K562 (cell line): ENCODE data around the gene NDFIP1. TPM values are rescaled to one million over a fixed set of nuclear protein-coding genes. Genes with fewer than 3 reads are reported as not detected.

Source experiments
- ARID1B ChIP-seq: fragments of 450-650 bp; IDR thresholded peaks from 2 replicates; pipeline ENCODE4 v1.6.1; 2016; ENCODE audit warnings: antibody characterized with exemption, mild to moderate bottlenecking, inconsistent platforms
- BCL6 ChIP-seq: fragments of 250-450 bp; sonication (Bioruptor Pico); IDR thresholded peaks from 2 replicates; pipeline ENCODE4 v1.4.0; 2020
- CBFB ChIP-seq: sonication (generic); formaldehyde crosslinking; IDR thresholded peaks from 2 replicates; pipeline ENCODE4 v1.4.0; 2020; ENCODE audit warnings: mild to moderate bottlenecking, missing genetic modification reagents
- CBX3 ChIP-seq, 2 experiments: IDR thresholded peaks; 1 replicate in 1 of 2; 2 replicates in 1 of 2; pipeline ENCODE4 v1.6.1; 2012; ENCODE audit warnings: inconsistent platforms in 2 of 2, low read length in 2 of 2, borderline replicate concordance in 1 of 2, control low read depth in 1 of 2
- CREB1 ChIP-seq, 2 experiments: sonication (generic) in 1 of 2; formaldehyde crosslinking in 1 of 2; IDR thresholded peaks; 2 replicates each; pipeline versions ENCODE4 v1.6.1 to v1.8.0; 2012 to 2022; ENCODE audit warnings: inconsistent platforms in 1 of 2, mild to moderate bottlenecking in 1 of 2, missing genetic modification reagents in 1 of 2, moderate library complexity in 1 of 2
- GATA2 ChIP-seq: sonication (generic); formaldehyde crosslinking; IDR thresholded peaks from 2 replicates; pipeline ENCODE4 v1.4.0; 2020; ENCODE audit warnings: mild to moderate bottlenecking, missing genetic modification reagents
- KLF1 ChIP-seq: fragments of 450-650 bp; IDR thresholded peaks from 2 replicates; pipeline ENCODE4 v1.6.1; 2016; ENCODE audit warnings: missing genetic modification characterization, missing compliant biosample characterization
- KLF16 ChIP-seq: IDR thresholded peaks from 2 replicates; pipeline ENCODE4 v1.6.1; 2016; ENCODE audit warnings: antibody characterized with exemption
- NUFIP1 ChIP-seq: fragments of 450-650 bp; IDR thresholded peaks from 2 replicates; pipeline ENCODE4 v1.6.1; 2018; ENCODE audit not compliant: partially characterized antibody
- RBM14 ChIP-seq: fragments of 200-400 bp; formaldehyde crosslinking; IDR thresholded peaks from 2 replicates; pipeline ENCODE4 v1.6.1; 2018; ENCODE audit warnings: low read depth, mild to moderate bottlenecking, low read length, moderate library complexity, borderline replicate concordance; ENCODE audit not compliant: insufficient read depth
- RBM25 ChIP-seq: fragments of 200-400 bp; formaldehyde crosslinking; IDR thresholded peaks from 2 replicates; pipeline ENCODE4 v1.6.1; 2018; ENCODE audit warnings: low read length, low read depth, moderate library complexity; ENCODE audit not compliant: severe bottlenecking
- SIX5 ChIP-seq, 2 experiments: IDR thresholded peaks; 2 replicates each; pipeline ENCODE4 v1.6.1; 2011; ENCODE audit warnings: low read length in 2 of 2, borderline replicate concordance in 1 of 2, low read depth in 1 of 2, mild to moderate bottlenecking in 1 of 2, moderate library complexity in 1 of 2; ENCODE audit not compliant: insufficient read depth in 1 of 2
- SMARCA5 ChIP-seq: fragments of 450-650 bp; IDR thresholded peaks from 2 replicates; pipeline ENCODE4 v1.6.1; 2016
- TAL1 ChIP-seq: fragments of 450-650 bp; IDR thresholded peaks from 2 replicates; pipeline ENCODE4 v1.6.1; 2016; ENCODE audit warnings: mild to moderate bottlenecking
- TCF3 ChIP-seq: sonication (generic); formaldehyde crosslinking; IDR thresholded peaks from 2 replicates; pipeline ENCODE4 v1.4.0; 2020; ENCODE audit warnings: mild to moderate bottlenecking, missing genetic modification reagents
- U2AF2 ChIP-seq: fragments of 200-400 bp; formaldehyde crosslinking; optimal IDR thresholded peaks from 2 replicates; pipeline ENCODE3; 2017; ENCODE audit warnings: low read depth, mild to moderate bottlenecking, low read length
- ZNF133 ChIP-seq: fragments of 250-450 bp; sonication (Bioruptor Pico); IDR thresholded peaks from 2 replicates; pipeline ENCODE4 v1.4.0; 2020; ENCODE audit warnings: mild to moderate bottlenecking
- ZNF253 ChIP-seq: fragments of 250-450 bp; sonication (Bioruptor Pico); conservative IDR thresholded peaks from 2 replicates; pipeline ENCODE4 v1.6.1; 2021; ENCODE audit warnings: mild to moderate bottlenecking
- ZNF436 ChIP-seq: fragments of 250-450, 450-650 bp; sonication (Bioruptor Pico); formaldehyde crosslinking; IDR thresholded peaks from 2 replicates; pipeline ENCODE4 v1.7.0; 2020; ENCODE audit warnings: mild to moderate bottlenecking
- ZSCAN32 ChIP-seq: fragments of 450-650 bp; formaldehyde crosslinking; IDR thresholded peaks from 2 replicates; pipeline ENCODE4 v1.4.0; 2020; ENCODE audit warnings: mild to moderate bottlenecking, moderate library complexity
- polyA plus RNA-seq, 8 experiments: library from polyadenylated mRNA; depleted of rRNA in 4 of 8; stranded (reverse) in 5 of 8; unstranded in 3 of 8; fragments of >200 nt; fragmentation: Nextera tagmentation in 2 of 8; fragmentation: Illumina TruSeq in 1 of 8; extraction: Ambion mirVana in 2 of 8; extraction: Trizol in 1 of 8; gene quantifications; 2 replicates each; pipeline versions ENCODE4 v1.2.1 to v1.2.3, GENCODE V29; 2011 to 2014; ENCODE audit warnings: inconsistent platforms in 1 of 8, missing spikeins in 1 of 8
- total RNA-seq, 7 experiments: library from RNA; depleted of rRNA in 6 of 7; stranded (reverse); fragments of >200 nt in 6 of 7; fragmentation: Illumina TruSeq in 2 of 7; extraction: Trizol in 2 of 7; gene quantifications; 2 replicates each; pipeline versions ENCODE4 v1.2.1 to v1.2.3, GENCODE V29; 2011 to 2021; ENCODE audit warnings: low replicate concordance in 1 of 7
- TF ChIP-seq, protein P1 (sequence below): sonication (generic); formaldehyde crosslinking; IDR thresholded peaks from 2 replicates; pipeline ENCODE4 v1.8.0; 2023; ENCODE audit warnings: mild to moderate bottlenecking, missing genetic modification reagents
- TF ChIP-seq, protein P2 (sequence below): fragments of 150-350 bp; IDR thresholded peaks from 2 replicates; pipeline ENCODE4 v1.6.1; 2014; ENCODE audit warnings: low read depth, mild to moderate bottlenecking, low read length, borderline replicate concordance
- TF ChIP-seq, protein P3 (sequence below): sonication (generic); formaldehyde crosslinking; IDR thresholded peaks from 2 replicates; pipeline ENCODE4 v1.8.1; 2023; ENCODE audit warnings: mild to moderate bottlenecking, missing genetic modification reagents

NDFIP1 gene
- total and polyA plus RNA-seq, 9 of the 15 experiments (the other 6 are each of a cell fraction or from before 2014, with no cell fraction given): 5.3 to 37.5 (median 31.9) TPM

DNA sequence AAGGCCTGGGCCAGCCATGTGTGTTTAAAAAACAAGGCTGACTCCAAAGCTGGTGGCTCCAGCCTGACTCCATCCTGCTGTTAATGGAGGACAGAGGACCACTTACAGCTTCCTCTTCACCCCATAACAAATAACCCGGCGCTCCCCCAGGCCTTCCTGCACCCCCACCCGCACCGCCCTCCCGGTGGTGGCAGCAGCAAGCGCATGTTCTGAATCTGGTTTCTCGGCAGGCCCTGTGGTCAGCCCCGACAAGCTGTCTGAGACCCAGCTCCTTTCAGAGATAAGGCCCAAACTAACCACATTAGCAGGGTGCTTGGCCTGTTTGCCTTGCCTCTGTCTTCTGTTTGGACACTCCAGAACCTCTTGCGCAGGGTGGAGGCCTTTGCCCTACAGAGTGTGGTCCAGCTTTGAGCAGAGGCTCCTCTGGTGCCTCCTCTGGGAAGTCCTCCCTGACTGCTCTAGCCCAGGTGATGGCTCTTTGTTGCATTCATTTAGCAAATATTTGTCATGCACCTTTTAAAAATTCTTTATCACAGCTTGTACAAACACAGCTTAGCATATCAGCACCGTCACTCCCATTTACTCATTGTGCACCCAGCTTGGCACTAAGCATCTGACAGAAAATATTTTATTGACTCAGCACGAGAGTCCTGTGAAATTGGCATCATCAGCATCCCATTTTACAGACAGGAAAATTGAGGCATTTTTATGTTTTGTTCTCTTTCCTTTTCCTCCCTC lies 78.4 kb downstream of the NDFIP1 start (continued):
- TF ChIP-seq, protein P1, sequence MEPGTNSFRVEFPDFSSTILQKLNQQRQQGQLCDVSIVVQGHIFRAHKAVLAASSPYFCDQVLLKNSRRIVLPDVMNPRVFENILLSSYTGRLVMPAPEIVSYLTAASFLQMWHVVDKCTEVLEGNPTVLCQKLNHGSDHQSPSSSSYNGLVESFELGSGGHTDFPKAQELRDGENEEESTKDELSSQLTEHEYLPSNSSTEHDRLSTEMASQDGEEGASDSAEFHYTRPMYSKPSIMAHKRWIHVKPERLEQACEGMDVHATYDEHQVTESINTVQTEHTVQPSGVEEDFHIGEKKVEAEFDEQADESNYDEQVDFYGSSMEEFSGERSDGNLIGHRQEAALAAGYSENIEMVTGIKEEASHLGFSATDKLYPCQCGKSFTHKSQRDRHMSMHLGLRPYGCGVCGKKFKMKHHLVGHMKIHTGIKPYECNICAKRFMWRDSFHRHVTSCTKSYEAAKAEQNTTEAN: no peak
- TF ChIP-seq KLF1 (no peak), ZNF133 (CRISPR knock-in tag) (no peak), CBX3 (IDR thresholded peaks at IDR 0.05; ENCODE audit: borderline replicate concordance in 1 of 2, low read length in 2 of 2) (no peak), GATA2 (CRISPR knock-in tag) (peak; percentile 86), ZNF436 (peak; percentile 92), RBM25 (peak; percentile 49), SIX5 (IDR thresholded peaks at IDR 0.05; ENCODE audit: borderline replicate concordance in 1 of 2, insufficient read depth in 1 of 2, low read depth in 1 of 2, low read length in 2 of 2) (no peak), U2AF2 (no peak), ZSCAN32 (CRISPR knock-in tag) (no peak), SMARCA5 (peak; percentile 76; the same call in 1 of the 2 replicates), NUFIP1 (no peak), ZNF253 (CRISPR knock-in tag) (no peak), KLF16 (peak; percentile 74), TAL1 (peak; percentile 70), ARID1B (peak; percentile 67; the same call in 1 of the 2 replicates), TCF3 (CRISPR knock-in tag) (peak; percentile 87), BCL6 (CRISPR knock-in tag) (no peak), RBM14 (no peak), CBFB (CRISPR knock-in tag) (peak; percentile 89), CREB1 (IDR thresholded peaks at IDR 0.05) (no peak), CREB1 (CRISPR knock-in tag; IDR thresholded peaks at IDR 0.05) (no peak)
- TF ChIP-seq, protein P2, sequence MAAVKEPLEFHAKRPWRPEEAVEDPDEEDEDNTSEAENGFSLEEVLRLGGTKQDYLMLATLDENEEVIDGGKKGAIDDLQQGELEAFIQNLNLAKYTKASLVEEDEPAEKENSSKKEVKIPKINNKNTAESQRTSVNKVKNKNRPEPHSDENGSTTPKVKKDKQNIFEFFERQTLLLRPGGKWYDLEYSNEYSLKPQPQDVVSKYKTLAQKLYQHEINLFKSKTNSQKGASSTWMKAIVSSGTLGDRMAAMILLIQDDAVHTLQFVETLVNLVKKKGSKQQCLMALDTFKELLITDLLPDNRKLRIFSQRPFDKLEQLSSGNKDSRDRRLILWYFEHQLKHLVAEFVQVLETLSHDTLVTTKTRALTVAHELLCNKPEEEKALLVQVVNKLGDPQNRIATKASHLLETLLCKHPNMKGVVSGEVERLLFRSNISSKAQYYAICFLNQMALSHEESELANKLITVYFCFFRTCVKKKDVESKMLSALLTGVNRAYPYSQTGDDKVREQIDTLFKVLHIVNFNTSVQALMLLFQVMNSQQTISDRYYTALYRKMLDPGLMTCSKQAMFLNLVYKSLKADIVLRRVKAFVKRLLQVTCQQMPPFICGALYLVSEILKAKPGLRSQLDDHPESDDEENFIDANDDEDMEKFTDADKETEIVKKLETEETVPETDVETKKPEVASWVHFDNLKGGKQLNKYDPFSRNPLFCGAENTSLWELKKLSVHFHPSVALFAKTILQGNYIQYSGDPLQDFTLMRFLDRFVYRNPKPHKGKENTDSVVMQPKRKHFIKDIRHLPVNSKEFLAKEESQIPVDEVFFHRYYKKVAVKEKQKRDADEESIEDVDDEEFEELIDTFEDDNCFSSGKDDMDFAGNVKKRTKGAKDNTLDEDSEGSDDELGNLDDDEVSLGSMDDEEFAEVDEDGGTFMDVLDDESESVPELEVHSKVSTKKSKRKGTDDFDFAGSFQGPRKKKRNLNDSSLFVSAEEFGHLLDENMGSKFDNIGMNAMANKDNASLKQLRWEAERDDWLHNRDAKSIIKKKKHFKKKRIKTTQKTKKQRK: no peak
- TF ChIP-seq, protein P3, sequence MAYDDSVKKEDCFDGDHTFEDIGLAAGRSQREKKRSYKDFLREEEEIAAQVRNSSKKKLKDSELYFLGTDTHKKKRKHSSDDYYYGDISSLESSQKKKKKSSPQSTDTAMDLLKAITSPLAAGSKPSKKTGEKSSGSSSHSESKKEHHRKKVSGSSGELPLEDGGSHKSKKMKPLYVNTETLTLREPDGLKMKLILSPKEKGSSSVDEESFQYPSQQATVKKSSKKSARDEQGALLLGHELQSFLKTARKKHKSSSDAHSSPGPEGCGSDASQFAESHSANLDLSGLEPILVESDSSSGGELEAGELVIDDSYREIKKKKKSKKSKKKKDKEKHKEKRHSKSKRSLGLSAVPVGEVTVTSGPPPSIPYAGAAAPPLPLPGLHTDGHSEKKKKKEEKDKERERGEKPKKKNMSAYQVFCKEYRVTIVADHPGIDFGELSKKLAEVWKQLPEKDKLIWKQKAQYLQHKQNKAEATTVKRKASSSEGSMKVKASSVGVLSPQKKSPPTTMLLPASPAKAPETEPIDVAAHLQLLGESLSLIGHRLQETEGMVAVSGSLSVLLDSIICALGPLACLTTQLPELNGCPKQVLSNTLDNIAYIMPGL (CRISPR knock-in tag): no peak
